NK-92 (cell line): ENCODE results near the gene RAB6D.
"Not testable (repeated sequence)": the region's sequence is repeated elsewhere in the genome, so short reads cannot be mapped to it uniquely, and the experiment has no call there.

ENCODE experiments used
- DNase-seq: peaks from one replicate; lab custom pipeline; 2025; ENCODE audit not compliant: unreplicated experiment; lab: John Stamatoyannopoulos, UW

The RAB6D gene

GRCh38 chr2:131363703-131364186 is at the start of gene RAB6D:
Gene RAB6D, minus strand, starts transcription at chr2:131364168. Its CDS starts 448 bp downstream, at chr2:131363720.
- DNase-seq, result not testable (repeated sequence)

DNA sequence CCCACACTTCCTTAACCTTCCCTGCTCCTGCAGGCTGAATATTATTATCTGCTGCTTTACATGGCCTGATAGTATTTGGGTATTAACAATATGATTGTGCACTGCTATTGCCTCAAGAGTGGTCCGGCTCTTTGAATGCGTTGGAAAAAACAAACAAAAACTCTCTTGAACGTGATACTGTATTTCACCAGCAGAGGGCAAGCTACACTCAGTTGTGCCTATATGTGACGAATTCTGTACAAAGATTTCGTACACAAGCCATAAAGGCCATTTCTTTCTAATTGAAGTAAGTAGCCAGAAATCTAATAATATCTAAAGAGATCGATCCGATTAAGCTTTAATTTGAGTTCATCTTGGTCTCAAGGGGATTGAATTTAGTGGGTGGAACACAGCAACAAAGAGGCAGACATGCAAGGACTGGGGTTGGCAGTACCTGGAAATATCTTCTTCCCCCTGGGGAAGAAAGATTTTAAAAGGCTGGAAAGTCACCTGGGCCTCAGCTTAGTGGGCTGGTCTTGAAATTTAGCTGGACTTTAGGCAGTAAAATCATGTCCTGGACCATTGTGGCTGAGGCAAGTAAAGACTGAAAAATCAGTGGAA is 49.3 kb upstream of the RAB6D start:
- DNase-seq, result no peak

GRCh38 chr2:131410173-131410572 is 46.2 kb upstream of the RAB6D start:
- no peak for DNase-seq

DNA sequence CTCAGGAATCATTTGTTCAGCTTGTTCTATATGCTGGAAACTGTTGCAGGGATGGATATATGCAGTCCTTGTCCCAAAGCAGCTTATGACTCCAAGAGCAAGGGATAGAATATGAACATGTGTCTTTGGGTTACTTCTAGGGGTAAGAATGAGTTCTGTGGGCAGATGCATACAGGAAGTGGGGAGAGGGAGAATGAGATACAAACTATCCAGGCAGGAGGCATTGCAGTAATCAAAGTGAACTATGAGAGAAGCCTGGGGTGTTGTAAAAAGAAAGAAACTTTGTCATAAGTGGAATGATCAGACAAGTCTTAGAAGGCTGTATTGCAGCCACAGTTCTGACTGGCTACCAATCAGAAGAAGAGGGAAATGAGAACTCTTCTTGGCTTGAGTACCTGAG is 44.8 kb upstream of the RAB6D start:
- no peak for DNase-seq

DNA sequence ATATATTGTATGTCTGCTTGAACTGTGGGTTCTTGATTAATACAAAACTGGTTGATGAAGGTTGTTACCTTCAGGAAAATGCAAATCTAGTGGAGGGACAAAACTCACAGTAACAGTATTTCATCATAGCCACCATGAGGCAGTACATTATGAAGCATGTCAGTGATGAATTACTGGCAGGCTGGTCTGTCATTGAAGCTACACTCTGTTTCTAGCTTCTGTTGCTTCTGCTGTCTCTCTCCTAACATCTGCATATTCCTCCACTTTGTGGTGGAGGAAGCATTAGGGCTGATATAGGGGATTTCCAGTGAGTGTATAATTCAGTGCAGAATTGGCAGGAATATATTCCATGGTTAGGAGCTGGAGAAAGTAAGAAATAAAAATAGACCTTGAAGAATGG is 44.2 kb upstream of the RAB6D start:
- DNase-seq, result no peak

GRCh38 chr2:131404753-131405152 is 40.8 kb upstream of the RAB6D start:
- no peak for DNase-seq

GRCh38 chr2:131402320-131403039 is 38.5 kb upstream of the RAB6D start:
- no peak for DNase-seq

- DNase-seq, result no peak
These were observed 36.9 kb upstream of the RAB6D start for GRCh38 chr2:131400849-131401248.

- DNase-seq, result not testable (repeated sequence)
These were observed 36.5 kb upstream of the RAB6D start for GRCh38 chr2:131400441-131400840.

DNA sequence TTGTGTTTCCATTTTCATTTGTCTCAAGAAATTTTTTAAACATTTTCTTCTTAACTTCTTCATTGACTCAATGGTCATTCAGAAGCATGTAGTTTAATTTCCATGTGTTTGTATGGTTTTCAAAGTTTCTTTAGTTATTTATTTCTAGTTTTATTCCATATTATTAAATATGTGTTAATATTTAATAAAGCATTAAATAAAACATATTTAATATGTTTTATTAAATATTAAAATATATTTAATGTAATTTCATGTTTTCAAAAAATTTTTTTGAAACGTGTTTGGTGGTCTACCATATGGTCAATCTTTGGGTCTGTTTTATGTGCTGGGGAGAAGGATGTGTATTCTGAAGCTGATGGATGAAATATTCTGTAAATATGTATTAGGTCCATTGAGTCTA is 32.2 kb upstream of the RAB6D start:
- not testable (repeated sequence) for DNase-seq

- DNase-seq, result not testable (repeated sequence)
These were observed 31.2 kb upstream of the RAB6D start for GRCh38 chr2:131395024-131395645.

DNA sequence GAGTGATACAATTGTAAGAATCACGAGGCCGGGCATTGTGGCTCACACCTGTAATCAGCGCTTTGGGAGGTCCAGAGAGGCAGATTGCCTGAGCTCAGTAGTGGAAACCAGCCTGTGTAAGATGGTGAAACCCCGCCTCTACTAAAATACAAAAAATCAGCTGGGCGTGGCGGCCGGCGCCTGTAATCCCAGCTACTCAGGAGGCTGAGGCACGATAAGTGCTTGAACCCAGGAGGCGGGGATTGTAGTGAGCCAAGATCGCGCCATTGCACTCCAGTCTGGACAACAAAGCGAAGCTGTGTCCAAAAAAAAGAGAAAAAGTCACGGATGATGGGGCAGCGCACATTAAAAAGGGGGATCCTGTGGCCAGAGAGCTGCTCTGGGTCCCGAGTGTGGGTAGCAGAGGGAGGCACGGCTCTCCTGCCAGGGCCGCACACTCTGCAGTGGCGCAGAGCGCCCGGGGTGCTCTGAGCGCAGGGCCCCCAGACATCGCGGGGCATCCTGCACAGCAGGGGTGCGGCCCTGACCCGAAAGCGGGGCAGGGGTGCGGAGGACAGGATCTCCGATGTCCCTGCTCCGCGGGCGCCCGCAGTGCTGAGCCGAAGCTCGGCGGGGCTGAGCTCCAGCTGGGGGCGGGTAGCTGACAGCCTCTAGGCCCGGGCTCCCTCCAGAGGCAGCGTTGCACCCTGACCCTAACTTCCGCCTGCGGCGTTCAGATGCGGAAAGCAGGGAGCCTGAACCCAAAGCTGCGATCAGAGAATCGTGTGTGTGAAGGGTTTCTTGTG is 30.4 kb upstream of the RAB6D start:
- DNase-seq, result no peak

DNA sequence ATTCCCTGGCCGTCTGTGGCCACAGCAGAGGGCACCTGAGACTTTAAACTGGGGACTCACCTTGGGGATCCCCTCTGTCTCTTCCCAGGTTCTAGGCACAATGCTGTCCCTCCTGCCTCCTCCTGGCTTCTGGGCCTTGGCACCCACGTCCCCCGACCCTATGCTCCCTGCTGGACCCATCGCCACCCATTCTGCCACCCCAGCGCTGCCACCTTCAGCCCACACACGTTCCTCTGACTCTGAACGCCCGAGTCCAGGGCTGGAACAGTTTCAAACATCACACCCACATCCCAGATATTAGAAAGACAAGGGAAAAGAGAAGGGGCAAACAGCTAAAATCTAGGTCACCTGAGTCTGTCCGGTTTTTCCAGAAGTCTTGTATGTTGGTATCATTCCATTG is 28.0 kb upstream of the RAB6D start:
- DNase-seq, result not testable (repeated sequence)

DNA sequence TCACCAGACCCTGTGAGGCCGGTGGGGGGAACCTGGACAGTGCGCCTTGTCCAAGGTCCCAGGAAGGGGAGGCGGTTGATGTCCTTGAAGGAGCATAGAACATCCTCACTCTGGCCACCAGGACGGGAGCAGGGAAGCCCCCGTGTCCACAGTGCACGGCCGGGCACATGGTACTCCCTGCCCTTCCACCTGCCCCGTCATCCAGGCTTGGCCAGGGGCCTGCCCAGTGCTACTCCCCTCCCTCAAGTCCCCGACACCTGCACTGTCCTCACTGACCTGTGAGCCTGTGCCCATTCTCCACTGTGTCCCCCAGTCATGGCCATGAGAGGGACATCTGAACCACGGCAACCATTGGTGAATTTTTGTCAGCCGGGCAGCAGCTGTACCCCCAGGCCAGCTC is 27.5 kb upstream of the RAB6D start:
- not testable (repeated sequence) for DNase-seq

DNA sequence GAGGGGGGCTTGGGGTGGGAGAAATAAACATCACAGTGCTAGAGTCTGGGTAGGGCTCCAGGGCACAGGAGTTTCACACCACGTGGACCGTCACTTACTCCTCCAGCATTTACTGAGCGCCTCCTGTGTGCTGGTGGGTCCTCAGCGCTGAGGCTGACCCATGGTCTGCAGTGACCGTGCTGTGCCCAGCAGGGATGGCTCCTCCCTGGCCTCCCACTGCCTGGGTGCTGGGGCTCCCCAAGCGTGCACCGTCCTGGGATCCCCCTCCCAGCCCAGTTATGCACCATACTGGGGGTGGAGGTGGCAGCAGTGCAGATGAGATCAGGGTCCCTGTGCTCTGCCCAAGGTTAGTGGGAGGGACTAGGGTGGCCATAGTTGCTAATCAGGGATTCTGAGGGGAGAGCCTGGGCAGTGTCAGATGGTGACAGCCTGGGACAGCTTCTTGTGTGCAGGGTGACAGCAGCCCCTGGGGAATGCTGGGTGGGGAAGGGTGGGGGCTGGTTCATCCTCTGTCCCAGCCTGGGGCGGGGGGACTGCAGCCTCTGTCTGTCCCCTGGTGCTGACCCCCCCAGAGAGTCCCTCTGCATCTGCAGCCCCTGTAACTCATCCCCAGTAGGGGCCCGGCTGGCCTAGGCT is 26.6 kb upstream of the RAB6D start:
- not testable (repeated sequence) for DNase-seq

DNA sequence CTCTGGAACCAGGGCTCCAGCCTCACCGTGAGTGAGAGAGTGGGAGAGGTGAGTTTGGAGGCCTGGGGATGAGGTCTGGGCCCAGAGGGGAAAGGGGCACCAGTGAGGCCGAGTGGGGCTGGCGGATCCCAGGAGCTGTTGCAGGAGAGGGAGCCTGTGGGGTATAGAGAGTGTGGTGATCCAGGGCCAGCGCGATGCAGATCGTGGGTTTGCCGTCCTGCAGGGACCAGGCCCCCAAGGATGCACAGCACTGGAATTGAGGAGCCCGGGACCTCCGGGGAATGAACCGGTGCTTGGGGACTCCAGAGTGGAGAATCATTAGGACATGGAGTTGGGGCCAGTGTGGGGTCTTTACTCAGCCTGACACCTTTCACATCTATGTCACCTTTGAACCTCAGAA is 25.7 kb upstream of the RAB6D start:
- DNase-seq, result no peak

DNA sequence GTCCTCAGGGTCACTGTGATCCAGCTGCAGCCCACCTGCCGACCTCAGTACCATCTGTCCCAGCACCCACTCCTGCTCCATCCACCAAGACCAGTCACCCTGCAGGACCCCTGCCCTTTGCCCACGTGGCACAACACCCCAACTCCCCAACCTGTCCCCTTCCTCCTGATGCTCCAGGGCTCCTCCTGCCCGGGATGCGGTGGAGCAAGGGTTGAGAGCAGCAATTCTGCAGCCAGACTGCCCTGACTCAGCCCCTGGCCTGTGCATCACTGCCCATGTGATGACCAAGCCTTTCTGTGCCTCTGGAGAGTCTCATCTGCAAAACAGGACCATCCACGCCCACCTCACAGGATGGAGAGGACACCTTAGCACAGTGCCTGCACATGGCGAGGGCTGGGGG is 24.9 kb upstream of the RAB6D start:
- not testable (repeated sequence) for DNase-seq

DNA sequence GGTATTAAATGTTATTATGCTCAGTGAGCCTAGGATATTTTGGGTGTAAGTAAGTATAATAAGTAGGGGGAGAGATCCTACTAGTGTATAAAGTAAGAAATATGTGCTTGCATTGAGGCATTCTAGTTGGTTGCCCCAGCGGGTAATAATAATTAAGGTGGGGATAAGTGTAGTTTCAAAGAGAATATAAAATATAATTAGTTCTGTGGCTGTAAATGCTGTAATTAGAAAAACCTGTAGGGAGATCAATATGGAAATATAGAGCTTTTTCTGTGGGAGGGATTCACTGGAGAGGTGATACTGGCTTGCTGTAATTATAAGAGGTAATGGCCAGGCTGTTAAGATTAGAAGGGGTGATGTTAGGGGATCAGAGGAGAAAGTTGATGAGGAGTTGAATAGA is 9.1 kb upstream of the RAB6D start:
- DNase-seq, result not testable (repeated sequence)

DNA sequence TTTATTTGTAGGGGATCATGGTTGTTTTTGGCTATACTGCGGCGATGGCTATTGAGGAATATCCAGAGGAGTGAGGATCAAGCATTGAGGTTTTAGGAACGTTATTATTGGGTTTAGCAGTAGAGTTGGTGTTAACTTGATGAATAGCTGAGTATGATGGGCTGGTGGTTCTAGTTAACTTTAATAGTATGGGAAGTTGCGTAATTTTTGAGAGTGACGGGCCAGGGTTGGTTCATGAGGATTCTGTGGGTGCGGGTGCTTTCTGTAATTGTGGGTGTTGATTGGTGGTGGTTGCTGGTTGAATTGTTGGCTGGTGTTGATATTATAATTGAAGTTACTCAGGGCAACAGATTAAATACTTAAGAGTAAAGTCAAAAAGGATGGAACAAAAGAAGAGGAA is 6.0 kb upstream of the RAB6D start:
- no peak for DNase-seq

- not testable (repeated sequence) for DNase-seq
These were observed 4.6 kb upstream of the RAB6D start for GRCh38 chr2:131368493-131369066.

DNA sequence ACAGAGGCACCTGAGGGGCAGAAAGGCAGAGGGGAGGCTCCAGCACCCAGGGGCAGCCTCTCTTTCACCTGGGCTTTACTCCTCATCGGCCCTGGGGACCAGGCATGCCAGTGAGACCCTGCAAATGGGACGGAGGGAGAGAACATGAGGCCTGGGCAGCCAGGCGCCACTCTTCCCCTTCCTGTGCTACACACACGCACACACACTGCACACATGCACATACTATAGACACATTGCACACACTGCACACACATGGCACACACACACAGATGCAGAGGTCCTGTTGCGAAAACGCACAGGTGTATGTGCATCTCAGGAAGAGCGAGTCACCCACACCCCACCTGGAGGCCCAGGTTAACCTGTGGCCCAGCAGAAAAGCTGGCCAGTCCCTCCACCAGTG is 3.4 kb upstream of the RAB6D start:
- DNase-seq, result no peak
